IMR-90 (cell line): Measurements from ENCODE around the gene GTPBP6. TPM values are rescaled to one million over a fixed set of nuclear protein-coding genes. Genes with fewer than 3 reads are reported as not detected.

Experiments
- ATAC-seq: fragments of 200-7000 bp; cut with Tn5 transposase; 2 replicates; pipeline ENCODE4 v1.9.1; 2020; ENCODE audit warnings: low read depth, mild to moderate bottlenecking, moderate library complexity
- BruUV-seq: library from RNA; stranded (reverse); fragments of 400-500 nt; replicated peaks from 2 replicates; lab custom pipeline; 2021; lab: Mats Ljungman, UMichigan
- CTCF ChIA-PET: fragments of 300-600 bp; formaldehyde crosslinking; extraction: SDS; loops from one replicate; lab custom pipeline; 2021; ENCODE audit warnings: antibody characterized with exemption; lab: Yijun Ruan, JAX
- POLR2A ChIA-PET: fragments of 300-600 bp; sonication (Branson Sonifier 250); formaldehyde crosslinking; loops from one replicate; lab custom pipeline; 2022; ENCODE audit warnings: antibody characterized with exemption; ENCODE audit not compliant: unreplicated experiment; lab: Charles Lee
- DNase-seq: peaks from one replicate; pipeline ENCODE4 v3.0.0; 2013
- H2AFZ ChIP-seq: replicated peaks from 2 replicates; pipeline ENCODE3; 2013; ENCODE audit warnings: low read length, mild to moderate bottlenecking; ENCODE audit not compliant: poor library complexity
- H2AK5ac ChIP-seq: 2 replicates; pipeline ENCODE4 v1.6.1; 2013; ENCODE audit warnings: low read depth, low read length, inconsistent platforms
- H2AK9ac ChIP-seq: replicated peaks from 2 replicates; pipeline ENCODE3; 2013; ENCODE audit warnings: mild to moderate bottlenecking, low read depth, low read length, moderate library complexity; ENCODE audit not compliant: poor library complexity
- H2BK120ac ChIP-seq: 2 replicates; pipeline ENCODE4 v1.6.1; 2013; ENCODE audit warnings: low read depth, low read length, inconsistent platforms
- H2BK15ac ChIP-seq: 3 replicates; pipeline ENCODE4 v1.6.1; 2013; ENCODE audit warnings: low read depth, low read length, inconsistent platforms
- H2BK20ac ChIP-seq: 2 replicates; pipeline ENCODE4 v1.6.1; 2013; ENCODE audit warnings: low read depth, mild to moderate bottlenecking, inconsistent platforms, low read length, moderate library complexity
- H2BK5ac ChIP-seq: 2 replicates; pipeline ENCODE4 v1.6.1; 2013; ENCODE audit warnings: mild to moderate bottlenecking, low read depth, low read length, inconsistent platforms; ENCODE audit not compliant: poor library complexity, severe bottlenecking
- H3K14ac ChIP-seq: replicated peaks from 2 replicates; pipeline ENCODE4 v1.6.1; 2013; ENCODE audit warnings: low read depth, low read length, inconsistent platforms
- H3K18ac ChIP-seq: 2 replicates; pipeline ENCODE4 v1.6.1; 2013; ENCODE audit warnings: low read depth, low read length, control low read depth
- H3K23ac ChIP-seq: 2 replicates; pipeline ENCODE4 v1.6.1; 2013; ENCODE audit warnings: low read depth, low read length, inconsistent platforms
- H3K27ac ChIP-seq: 2 replicates; pipeline ENCODE4 v1.5.1; 2013; ENCODE audit warnings: mild to moderate bottlenecking, control low read depth, low read length; ENCODE audit not compliant: insufficient read depth
- H3K27me3 ChIP-seq: 2 replicates; pipeline ENCODE4 v1.6.1; 2013; ENCODE audit warnings: low read length; ENCODE audit not compliant: control insufficient read depth, insufficient read depth
- H3K36me3 ChIP-seq: 2 replicates; pipeline ENCODE4 v1.6.1; 2013; ENCODE audit warnings: low read length, mixed read lengths; ENCODE audit not compliant: control insufficient read depth, insufficient read depth
- H3K4ac ChIP-seq: 2 replicates; pipeline ENCODE4 v1.6.1; 2013; ENCODE audit warnings: low read depth, low read length, inconsistent platforms
- H3K4me1 ChIP-seq: 2 replicates; pipeline ENCODE4 v1.6.1; 2013; ENCODE audit warnings: low read length, mixed read lengths; ENCODE audit not compliant: control insufficient read depth, insufficient read depth
- H3K4me2 ChIP-seq: 2 replicates; pipeline ENCODE4 v1.6.1; 2013; ENCODE audit warnings: low read depth, mild to moderate bottlenecking, control low read depth, low read length, moderate library complexity
- H3K4me3 ChIP-seq: 2 replicates; pipeline ENCODE4 v1.5.1; 2013; ENCODE audit warnings: low read depth, mild to moderate bottlenecking, control low read depth, low read length, moderate library complexity; ENCODE audit not compliant: insufficient read depth
- H3K56ac ChIP-seq: 2 replicates; pipeline ENCODE4 v1.6.1; 2013; ENCODE audit warnings: low read length, inconsistent platforms; ENCODE audit not compliant: insufficient read depth; ENCODE audit errors: extremely low read depth
- H3K79me1 ChIP-seq, 2 experiments: 2 replicates each; pipeline ENCODE4 v1.6.1; 2013; ENCODE audit warnings: low read length in 2 of 2, inconsistent platforms in 1 of 2, low read depth in 1 of 2
- H3K9ac ChIP-seq: 2 replicates; pipeline ENCODE4 v1.6.1; 2013; ENCODE audit warnings: low read depth, low read length, control low read depth
- H3K9me1 ChIP-seq: 2 replicates; pipeline ENCODE4 v1.6.1; 2013; ENCODE audit warnings: low read length, inconsistent platforms; ENCODE audit not compliant: insufficient read depth
- H3K9me3 ChIP-seq: 2 replicates; pipeline ENCODE4 v1.6.1; 2013; ENCODE audit warnings: low read length; ENCODE audit not compliant: control insufficient read depth, insufficient read depth
- H4K20me1 ChIP-seq: 2 replicates; pipeline ENCODE4 v1.6.1; 2013; ENCODE audit warnings: low read length, inconsistent platforms; ENCODE audit not compliant: insufficient read depth
- H4K5ac ChIP-seq: 2 replicates; pipeline ENCODE4 v1.6.1; 2013; ENCODE audit warnings: mild to moderate bottlenecking, low read depth, low read length, control low read depth
- H4K8ac ChIP-seq, 2 experiments: 2 replicates each; pipeline ENCODE4 v1.6.1; 2013; ENCODE audit warnings: low read depth in 2 of 2, low read length in 2 of 2, control low read depth in 1 of 2, inconsistent platforms in 1 of 2
- H4K91ac ChIP-seq: 2 replicates; pipeline ENCODE4 v1.6.1; 2013; ENCODE audit warnings: low read depth, low read length, inconsistent platforms; ENCODE audit not compliant: insufficient read depth
- BHLHE40 ChIP-seq: fragments of 150-350 bp; IDR thresholded peaks from 2 replicates; pipeline ENCODE4 v1.6.1; 2016; ENCODE audit warnings: mild to moderate bottlenecking, low read depth, low read length
- CEBPB ChIP-seq: IDR thresholded peaks from 2 replicates; pipeline ENCODE4 v1.6.1; 2012; ENCODE audit warnings: low read depth, low read length, improper control_type of control experiment
- CHD1 ChIP-seq: IDR thresholded peaks from 2 replicates; pipeline ENCODE4 v1.6.1; 2012; ENCODE audit warnings: low read depth, low read length, improper control_type of control experiment
- FOS ChIP-seq: fragments of 150-350 bp; IDR thresholded peaks from 2 replicates; pipeline ENCODE4 v1.6.1; 2016; ENCODE audit warnings: low read depth, low read length
- MAFK ChIP-seq: IDR thresholded peaks from 2 replicates; pipeline ENCODE4 v1.6.1; 2012; ENCODE audit warnings: low read depth, low read length, improper control_type of control experiment
- MAZ ChIP-seq: IDR thresholded peaks from 2 replicates; pipeline ENCODE4 v1.6.1; 2012; ENCODE audit warnings: low read depth, mild to moderate bottlenecking, low read length, improper control_type of control experiment, moderate library complexity, borderline replicate concordance
- MXI1 ChIP-seq: IDR thresholded peaks from 2 replicates; pipeline ENCODE4 v1.6.1; 2012; ENCODE audit warnings: low read depth, mild to moderate bottlenecking, low read length, moderate library complexity, borderline replicate concordance
- NFE2L2 ChIP-seq: fragments of 150-350 bp; IDR thresholded peaks from 2 replicates; pipeline ENCODE4 v1.6.1; 2016; ENCODE audit warnings: low read depth, mild to moderate bottlenecking, low read length
- POLR2A ChIP-seq: IDR thresholded peaks from 2 replicates; pipeline ENCODE4 v1.6.1; 2012; ENCODE audit warnings: mild to moderate bottlenecking, low read depth, low read length
- RAD21 ChIP-seq: IDR thresholded peaks from 2 replicates; pipeline ENCODE4 v1.6.1; 2012; ENCODE audit warnings: low read length, improper control_type of control experiment
- RCOR1 ChIP-seq: IDR thresholded peaks from 2 replicates; pipeline ENCODE4 v1.6.1; 2012; ENCODE audit warnings: mild to moderate bottlenecking, low read length, improper control_type of control experiment; ENCODE audit not compliant: insufficient replicate concordance
- RFX5 ChIP-seq: IDR thresholded peaks from 2 replicates; pipeline ENCODE4 v1.8.0; 2012; ENCODE audit warnings: low read depth, mild to moderate bottlenecking, low read length, moderate library complexity
- SMC3 ChIP-seq: fragments of 150-350 bp; IDR thresholded peaks from 2 replicates; pipeline ENCODE4 v1.6.1; 2016; ENCODE audit warnings: low read depth, mild to moderate bottlenecking, antibody characterized with exemption, low read length, moderate library complexity
- WGBS, 2 experiments: methylation state at CpG; one replicate each; pipeline versions ENCODE4 v1.1.5 to v1.1.7; 2013; ENCODE audit warnings: missing lambda C conversion rate in 2 of 2; ENCODE audit not compliant: insufficient read length in 1 of 2; ENCODE audit errors: extremely low coverage in 2 of 2; 5-methylcytosine and 5-hydroxymethylcytosine counted together
- dilution Hi-C: fragments of 300-500 bp; cut with HindIII; formaldehyde crosslinking; loops from one replicate; pipeline ENCODE4 v1.14.3; 2018; ENCODE audit warnings: low sequenced_read_pairs; ENCODE audit not compliant: unreplicated experiment
- in situ Hi-C: fragments of 300-500 bp; cut with MboI; formaldehyde crosslinking; loops from 3 replicates; pipeline ENCODE4 v1.14.3; 2019; ENCODE audit warnings: low sequenced_read_pairs, inconsistent platforms, mixed read lengths
- intact Hi-C: fragments of 100-400 bp; cut with micrococcal nuclease; formaldehyde crosslinking; loops from 2 replicates; pipeline ENCODE4 v1.10.0; 2022
- polyA plus RNA-seq, 3 experiments: library from polyadenylated mRNA; depleted of rRNA; stranded (reverse); fragments of >200 nt; gene quantifications; 2 replicates each; pipeline ENCODE4 v1.2.3, GENCODE V29; 2012; ENCODE audit warnings: low replicate concordance in 1 of 3
- total RNA-seq: library from RNA; depleted of rRNA; stranded (reverse); fragments of >200 nt; gene quantifications from 2 replicates; pipeline ENCODE4 v1.2.3, GENCODE V29; 2012
- TF ChIP-seq, protein P1 (sequence below): conservative IDR thresholded peaks from 2 replicates; pipeline ENCODE4 v1.5.1; 2012; ENCODE audit warnings: mild to moderate bottlenecking, low read depth, low read length, improper control_type of control experiment
- TF ChIP-seq, protein P2 (sequence below): fragments of 150-350 bp; IDR thresholded peaks from 2 replicates; pipeline ENCODE4 v1.6.1; 2016; ENCODE audit warnings: low read depth, mild to moderate bottlenecking, low read length, moderate library complexity, borderline replicate concordance
- TF ChIP-seq, protein P3 (sequence below): fragments of 150-350 bp; IDR thresholded peaks from 2 replicates; pipeline ENCODE4 v1.6.1; 2017; ENCODE audit warnings: mild to moderate bottlenecking, antibody characterized with exemption, low read length, low read depth

The GTPBP6 gene
- total and polyA plus RNA-seq, 2 of the 4 experiments (the other 2 are of a cell fraction) = 24.0 to 31.6 TPM

DNA sequence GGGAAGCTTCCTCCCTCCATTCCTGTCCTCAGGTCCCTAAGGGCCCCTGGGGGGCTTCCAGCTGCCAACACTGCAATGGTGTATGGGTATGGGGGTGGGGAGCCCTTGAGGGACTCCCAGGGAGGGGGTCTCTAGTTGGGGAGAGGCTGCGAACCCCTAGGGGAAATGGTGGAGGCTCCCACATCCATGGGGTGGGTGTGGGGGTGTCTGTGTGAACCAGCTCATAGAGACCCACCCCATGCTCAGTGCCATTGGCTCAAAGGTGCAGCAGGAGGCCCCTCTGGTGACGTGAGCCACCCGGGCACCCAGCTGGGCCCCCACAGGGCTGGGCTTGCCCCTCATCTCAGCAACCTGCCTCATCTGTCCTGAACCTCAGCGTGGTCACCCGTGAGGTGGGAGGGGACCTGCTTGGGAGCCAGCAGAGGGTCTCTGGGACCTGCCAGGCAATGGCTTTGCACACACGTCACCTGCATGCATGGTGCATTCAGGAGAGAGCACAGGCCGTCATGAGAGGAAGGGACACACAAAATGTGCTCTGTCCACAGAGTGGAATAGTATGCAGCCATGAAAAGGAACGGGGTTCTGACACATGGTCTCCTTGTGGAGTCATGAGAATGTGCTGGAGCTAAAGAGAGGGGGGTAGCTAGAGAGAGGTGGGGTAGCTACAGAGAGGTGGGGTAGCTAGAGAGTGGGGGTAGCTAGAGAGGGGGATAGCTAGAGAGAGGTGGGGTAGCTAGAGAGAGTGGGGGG lies 60.1 kb downstream of the GTPBP6 start:
- H4K20me1 ChIP-seq = no peaks in the 10 kb centered on the region
- ATAC-seq = no peak
- H4K8ac ChIP-seq = no peak overlapping the region
- H2AK5ac ChIP-seq = no peak overlapping the region
- no peak overlapping the region for H4K91ac ChIP-seq
- H3K9me3 ChIP-seq = peaks cover 4% of the 10 kb centered on the region; the same call in 1 of the 2 replicates
- H3K9ac ChIP-seq = no peak overlapping the region
- peak overlapping the region; percentile 42 for H2AK9ac ChIP-seq
- no TSS peak for BruUV-seq
- no peak for TF ChIP-seq CHD1
- TF ChIP-seq, protein P1, sequence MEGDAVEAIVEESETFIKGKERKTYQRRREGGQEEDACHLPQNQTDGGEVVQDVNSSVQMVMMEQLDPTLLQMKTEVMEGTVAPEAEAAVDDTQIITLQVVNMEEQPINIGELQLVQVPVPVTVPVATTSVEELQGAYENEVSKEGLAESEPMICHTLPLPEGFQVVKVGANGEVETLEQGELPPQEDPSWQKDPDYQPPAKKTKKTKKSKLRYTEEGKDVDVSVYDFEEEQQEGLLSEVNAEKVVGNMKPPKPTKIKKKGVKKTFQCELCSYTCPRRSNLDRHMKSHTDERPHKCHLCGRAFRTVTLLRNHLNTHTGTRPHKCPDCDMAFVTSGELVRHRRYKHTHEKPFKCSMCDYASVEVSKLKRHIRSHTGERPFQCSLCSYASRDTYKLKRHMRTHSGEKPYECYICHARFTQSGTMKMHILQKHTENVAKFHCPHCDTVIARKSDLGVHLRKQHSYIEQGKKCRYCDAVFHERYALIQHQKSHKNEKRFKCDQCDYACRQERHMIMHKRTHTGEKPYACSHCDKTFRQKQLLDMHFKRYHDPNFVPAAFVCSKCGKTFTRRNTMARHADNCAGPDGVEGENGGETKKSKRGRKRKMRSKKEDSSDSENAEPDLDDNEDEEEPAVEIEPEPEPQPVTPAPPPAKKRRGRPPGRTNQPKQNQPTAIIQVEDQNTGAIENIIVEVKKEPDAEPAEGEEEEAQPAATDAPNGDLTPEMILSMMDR = no peak
- TF ChIP-seq RFX5 = no peak
- no peak for TF ChIP-seq BHLHE40
- no peak for TF ChIP-seq NFE2L2
- TF ChIP-seq POLR2A = no peak
- no peak for TF ChIP-seq RCOR1
- TF ChIP-seq MAZ = no peak
- no peak for TF ChIP-seq RAD21
- TF ChIP-seq, protein P2, sequence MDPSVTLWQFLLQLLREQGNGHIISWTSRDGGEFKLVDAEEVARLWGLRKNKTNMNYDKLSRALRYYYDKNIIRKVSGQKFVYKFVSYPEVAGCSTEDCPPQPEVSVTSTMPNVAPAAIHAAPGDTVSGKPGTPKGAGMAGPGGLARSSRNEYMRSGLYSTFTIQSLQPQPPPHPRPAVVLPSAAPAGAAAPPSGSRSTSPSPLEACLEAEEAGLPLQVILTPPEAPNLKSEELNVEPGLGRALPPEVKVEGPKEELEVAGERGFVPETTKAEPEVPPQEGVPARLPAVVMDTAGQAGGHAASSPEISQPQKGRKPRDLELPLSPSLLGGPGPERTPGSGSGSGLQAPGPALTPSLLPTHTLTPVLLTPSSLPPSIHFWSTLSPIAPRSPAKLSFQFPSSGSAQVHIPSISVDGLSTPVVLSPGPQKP = no peak
- TF ChIP-seq, protein P3, sequence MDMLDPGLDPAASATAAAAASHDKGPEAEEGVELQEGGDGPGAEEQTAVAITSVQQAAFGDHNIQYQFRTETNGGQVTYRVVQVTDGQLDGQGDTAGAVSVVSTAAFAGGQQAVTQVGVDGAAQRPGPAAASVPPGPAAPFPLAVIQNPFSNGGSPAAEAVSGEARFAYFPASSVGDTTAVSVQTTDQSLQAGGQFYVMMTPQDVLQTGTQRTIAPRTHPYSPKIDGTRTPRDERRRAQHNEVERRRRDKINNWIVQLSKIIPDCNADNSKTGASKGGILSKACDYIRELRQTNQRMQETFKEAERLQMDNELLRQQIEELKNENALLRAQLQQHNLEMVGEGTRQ = no peak
- TF ChIP-seq CEBPB = no peak
- TF ChIP-seq FOS = no peak
- TF ChIP-seq SMC3 = no peak
- no peak for TF ChIP-seq MAFK
- TF ChIP-seq MXI1 = no peak
- H3K9me1 ChIP-seq = no peaks in the 10 kb centered on the region
- no peak overlapping the region for H2BK120ac ChIP-seq
- H3K4me3 ChIP-seq = no peak overlapping the region
- no peaks in the 10 kb centered on the region for H3K27me3 ChIP-seq
- intact Hi-C loops (no loop called here), dilution Hi-C loops (no loop called here), in situ Hi-C loops (no loop called here)
- ChIA-PET CTCF (no interaction called here), POLR2A (no interaction called here)
- no peak overlapping the region for H3K4me2 ChIP-seq
- H2BK15ac ChIP-seq = no peak overlapping the region
- no peak overlapping the region for H3K18ac ChIP-seq
- no peak overlapping the region for H3K23ac ChIP-seq
- H2BK20ac ChIP-seq = no peak overlapping the region
- H3K27ac ChIP-seq = no peak overlapping the region
- no peak overlapping the region for H3K14ac ChIP-seq
- no peak overlapping the region for H2BK5ac ChIP-seq
- no peak for DNase-seq
- 90% methylated on average over 2 of the region's 8 CpGs; no CpG with 5 or more reads in 1 of the 2 experiments for WGBS, 2 experiments
- H3K56ac ChIP-seq = no peak overlapping the region
- no peaks in the 10 kb centered on the region for H3K36me3 ChIP-seq
- no peaks in the 10 kb centered on the region for H3K4me1 ChIP-seq
- H2AFZ ChIP-seq = no peak overlapping the region
- no peak overlapping the region for H4K5ac ChIP-seq
- H3K4ac ChIP-seq = no peak overlapping the region
- H3K79me1 ChIP-seq = no peaks in the 10 kb centered on the region
